ENCODE measurements around the gene ACO2.

DNA sequence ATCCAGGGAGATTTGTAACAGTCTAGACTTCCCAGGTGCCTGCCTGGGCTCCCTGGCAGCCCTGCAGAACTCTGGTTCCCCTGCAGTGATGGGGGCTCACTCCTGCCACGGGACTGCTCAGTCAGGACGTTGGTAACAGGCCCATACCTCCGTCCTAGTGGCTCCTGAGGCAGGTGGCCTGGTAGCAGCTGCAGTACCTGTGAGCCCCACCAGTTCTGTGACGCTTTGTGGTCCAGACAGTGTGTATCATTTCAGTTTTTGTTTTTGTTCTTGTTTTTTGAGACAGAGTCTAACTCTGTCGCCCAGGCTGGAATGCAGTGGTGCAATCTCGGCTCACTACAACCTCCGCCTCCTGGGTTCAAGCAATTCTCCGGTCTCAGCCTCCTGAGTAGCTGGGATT, 47.5 kb downstream of the ACO2 start:
- TF ChIP-seq, protein P1, sequence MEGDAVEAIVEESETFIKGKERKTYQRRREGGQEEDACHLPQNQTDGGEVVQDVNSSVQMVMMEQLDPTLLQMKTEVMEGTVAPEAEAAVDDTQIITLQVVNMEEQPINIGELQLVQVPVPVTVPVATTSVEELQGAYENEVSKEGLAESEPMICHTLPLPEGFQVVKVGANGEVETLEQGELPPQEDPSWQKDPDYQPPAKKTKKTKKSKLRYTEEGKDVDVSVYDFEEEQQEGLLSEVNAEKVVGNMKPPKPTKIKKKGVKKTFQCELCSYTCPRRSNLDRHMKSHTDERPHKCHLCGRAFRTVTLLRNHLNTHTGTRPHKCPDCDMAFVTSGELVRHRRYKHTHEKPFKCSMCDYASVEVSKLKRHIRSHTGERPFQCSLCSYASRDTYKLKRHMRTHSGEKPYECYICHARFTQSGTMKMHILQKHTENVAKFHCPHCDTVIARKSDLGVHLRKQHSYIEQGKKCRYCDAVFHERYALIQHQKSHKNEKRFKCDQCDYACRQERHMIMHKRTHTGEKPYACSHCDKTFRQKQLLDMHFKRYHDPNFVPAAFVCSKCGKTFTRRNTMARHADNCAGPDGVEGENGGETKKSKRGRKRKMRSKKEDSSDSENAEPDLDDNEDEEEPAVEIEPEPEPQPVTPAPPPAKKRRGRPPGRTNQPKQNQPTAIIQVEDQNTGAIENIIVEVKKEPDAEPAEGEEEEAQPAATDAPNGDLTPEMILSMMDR (IDR thresholded peaks at IDR 0.05): no peak
- TF ChIP-seq EP300 (IDR thresholded peaks at IDR 0.05): no peak

All from tibial nerve (tissue), 4 donors.